CD14-positive monocyte (primary cell): ENCODE data around the gene PRM3. TPM values are rescaled to one million over a fixed set of nuclear protein-coding genes. Genes with fewer than 3 reads are reported as not detected.

Source experiments
- DNase-seq, 3 donors: peaks; one replicate each; pipeline ENCODE4 v3.0.0-alpha.2; 2011 to 2022
- H2AFZ ChIP-seq: 2 replicates; pipeline ENCODE4 v1.6.0; 2012; ENCODE audit warnings: mild to moderate bottlenecking, low read depth, low read length, inconsistent platforms; ENCODE audit not compliant: insufficient read depth, poor library complexity, severe bottlenecking
- H3K27ac ChIP-seq, 2 donors: 1 replicate in 1 of 2; 2 replicates in 1 of 2; pipeline ENCODE4 v1.5.1; 2012 to 2013; ENCODE audit warnings: low read length in 2 of 2, control low read depth in 1 of 2, inconsistent platforms in 1 of 2, low read depth in 1 of 2, mild to moderate bottlenecking in 1 of 2
- H3K27me3 ChIP-seq, 2 donors: one replicate each; pipeline versions ENCODE4 v1.6.0 to v1.6.1; 2011 to 2013; ENCODE audit warnings: low read length in 2 of 2; ENCODE audit not compliant: control insufficient read depth in 2 of 2, insufficient read depth in 2 of 2
- H3K36me3 ChIP-seq, 2 donors: replicated peaks in 1 of 2; 1 replicate in 1 of 2; 2 replicates in 1 of 2; pipeline versions ENCODE4 v1.5.1 to v1.6.1; 2012 to 2013; ENCODE audit warnings: low read length in 2 of 2, control low read depth in 1 of 2, inconsistent platforms in 1 of 2, mild to moderate bottlenecking in 1 of 2; ENCODE audit not compliant: insufficient read depth in 2 of 2, control insufficient read depth in 1 of 2
- H3K4me1 ChIP-seq, 2 donors: 1 replicate in 1 of 2; 2 replicates in 1 of 2; pipeline versions ENCODE4 v1.5.1 to v1.6.1; 2012 to 2013; ENCODE audit warnings: low read length in 2 of 2, control low read depth in 1 of 2, inconsistent platforms in 1 of 2, mild to moderate bottlenecking in 1 of 2, moderate library complexity in 1 of 2; ENCODE audit not compliant: insufficient read depth in 2 of 2, control insufficient read depth in 1 of 2
- H3K4me2 ChIP-seq: replicated peaks from 2 replicates; pipeline ENCODE3; 2012; ENCODE audit warnings: low read length, moderate library complexity, mild to moderate bottlenecking; ENCODE audit not compliant: poor library complexity, severe bottlenecking; ENCODE audit errors: extremely low read depth
- H3K4me3 ChIP-seq, 3 experiments: fragments of 200-600 bp in 1 of 3; sonication (generic) in 1 of 3; replicated peaks in 1 of 3; 1 replicate in 2 of 3; 2 replicates in 1 of 3; pipeline ENCODE4 v1.5.1; 2011 to 2013; ENCODE audit warnings: low read length in 3 of 3, mild to moderate bottlenecking in 3 of 3, control low read depth in 2 of 3, low read depth in 2 of 3, inconsistent platforms in 1 of 3, moderate library complexity in 1 of 3
- H3K79me2 ChIP-seq: 2 replicates; pipeline ENCODE4 v1.6.0; 2012; ENCODE audit warnings: mild to moderate bottlenecking, control low read depth, inconsistent platforms, low read length, moderate library complexity; ENCODE audit not compliant: insufficient read depth
- H3K9ac ChIP-seq: 2 replicates; pipeline ENCODE4 v1.6.0; 2017; ENCODE audit warnings: low read length, mild to moderate bottlenecking; ENCODE audit not compliant: insufficient read depth, poor library complexity, severe bottlenecking
- H3K9me3 ChIP-seq, 2 donors: replicated peaks in 1 of 2; 1 replicate in 1 of 2; 2 replicates in 1 of 2; pipeline versions ENCODE4 v1.5.1 to v1.6.1; 2012 to 2013; ENCODE audit warnings: low read length in 2 of 2, control low read depth in 1 of 2; ENCODE audit not compliant: control insufficient read depth in 1 of 2, insufficient read depth in 1 of 2
- H4K20me1 ChIP-seq: 2 replicates; pipeline ENCODE4 v1.6.0; 2012; ENCODE audit warnings: mild to moderate bottlenecking, low read length, control low read depth, moderate library complexity; ENCODE audit not compliant: insufficient read depth
- H3K27ac Mint-ChIP-seq, 7 donors: one replicate each; pipeline ENCODE4 v1.8.0; 2020; ENCODE audit warnings: mild to moderate bottlenecking in 7 of 7, mixed read lengths in 7 of 7, moderate library complexity in 6 of 7, inconsistent platforms in 2 of 7
- H3K27me3 Mint-ChIP-seq, 3 donors: one replicate each; pipeline ENCODE4 v1.8.0; 2021 to 2022; ENCODE audit warnings: low read depth in 3 of 3, mild to moderate bottlenecking in 3 of 3, mixed read lengths in 3 of 3, moderate library complexity in 3 of 3, inconsistent platforms in 1 of 3
- H3K36me3 Mint-ChIP-seq, 2 donors: one replicate each; pipeline ENCODE4 v1.8.0; 2020; ENCODE audit warnings: mixed read lengths in 2 of 2, inconsistent platforms in 1 of 2, mild to moderate bottlenecking in 1 of 2
- H3K4me1 Mint-ChIP-seq: one replicate; pipeline ENCODE4 v1.8.0; 2020; ENCODE audit warnings: mild to moderate bottlenecking, mixed read lengths
- H3K4me3 Mint-ChIP-seq, 2 donors: one replicate each; pipeline ENCODE4 v1.8.0; 2020; ENCODE audit warnings: mild to moderate bottlenecking in 2 of 2, mixed read lengths in 2 of 2, moderate library complexity in 1 of 2
- H3K9me3 Mint-ChIP-seq, 7 donors: one replicate each; pipeline ENCODE4 v1.8.0; 2020 to 2022; ENCODE audit warnings: mixed read lengths in 7 of 7, mild to moderate bottlenecking in 6 of 7, moderate library complexity in 6 of 7, inconsistent platforms in 2 of 7
- WGBS: methylation state at CpG from one replicate; pipeline ENCODE4 v1.1.5; 2013; ENCODE audit warnings: missing lambda C conversion rate; ENCODE audit not compliant: insufficient coverage; 5-methylcytosine and 5-hydroxymethylcytosine counted together
- intact Hi-C, 2 donors: fragments of 100-400 bp; cut with micrococcal nuclease; formaldehyde crosslinking; loops; one replicate each; pipeline versions ENCODE4 v1.15.0 to v1.15.1; 2023
- polyA plus RNA-seq, 3 donors: library from polyadenylated mRNA; depleted of rRNA in 1 of 3; unstranded in 2 of 3; stranded (reverse) in 1 of 3; fragments of 300-500 nt in 2 of 3; fragments of >200 nt in 1 of 3; fragmentation: Illumina TruSeq in 2 of 3; gene quantifications; 1 replicate in 2 of 3; 2 replicates in 1 of 3; pipeline ENCODE4 v1.2.3, GENCODE V29; 2012 to 2021
- TF ChIP-seq, protein P1 (sequence below): fragments of 200-600 bp; IDR thresholded peaks from one replicate; pipeline ENCODE4 v1.8.0; 2022; ENCODE audit warnings: antibody characterized with exemption, mild to moderate bottlenecking

PRM3 gene
- polyA plus RNA-seq, 3 donors, result not detected

DNA sequence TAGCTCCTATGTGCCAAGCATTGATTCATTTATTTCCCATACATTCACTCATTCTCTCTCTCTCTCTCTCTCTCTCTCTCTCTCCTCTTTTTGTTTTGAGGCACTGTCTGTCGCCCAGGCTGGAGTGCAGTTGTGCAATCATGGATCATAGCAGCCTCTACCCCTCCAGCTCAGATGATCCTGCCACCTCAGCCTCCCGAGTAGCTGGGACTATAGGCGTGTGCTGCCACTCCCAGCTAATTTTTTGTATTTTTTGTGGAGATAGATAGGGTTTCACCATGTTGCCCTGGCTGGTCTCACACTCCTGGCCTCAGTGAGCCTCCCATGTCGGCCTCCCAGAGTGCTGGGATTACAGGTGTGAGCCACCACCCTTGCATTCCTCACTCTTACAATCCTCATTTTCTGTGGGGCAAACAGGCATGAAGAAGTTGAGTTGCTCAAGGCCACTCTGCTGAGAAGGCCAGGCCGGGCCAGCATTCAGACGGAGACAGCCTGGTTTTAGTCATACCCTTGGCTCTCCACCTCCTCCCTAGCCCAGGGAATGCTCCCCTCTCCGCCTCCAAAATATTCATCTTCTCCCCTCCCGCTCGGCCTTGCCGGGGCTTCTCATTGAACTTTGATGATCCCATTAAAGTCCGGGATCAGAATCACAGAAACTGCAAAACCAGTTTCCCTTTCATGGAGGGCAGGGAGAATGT, 3.6 kb upstream of the PRM3 start:
- Mint-ChIP-seq H3K27me3 (peaks cover 8 to 10% (median 9%) of the 10 kb centered on the region in 3 donors), H3K27ac (peak overlapping the region in 1 of 7 donors; percentile 48), H3K4me1 (peaks cover 13% of the 10 kb centered on the region), H3K36me3 (no peaks in the 10 kb centered on the region), H3K9me3 (peaks cover 0 to under 1% (median 0%) of the 10 kb centered on the region in 7 donors), H3K4me3 (peak overlapping the region in 1 of 2 donors; percentile 58)
- no peak overlapping the region for H3K4me2 ChIP-seq
- no peaks in the 10 kb centered on the region for H4K20me1 ChIP-seq
- no peaks in the 10 kb centered on the region for H3K79me2 ChIP-seq
- peaks cover 0 to 4% of the 10 kb centered on the region in 2 donors for H3K27me3 ChIP-seq
- DNase-seq, result no peak
- no peak overlapping the region for H3K4me3 ChIP-seq
- TF ChIP-seq, protein P1, sequence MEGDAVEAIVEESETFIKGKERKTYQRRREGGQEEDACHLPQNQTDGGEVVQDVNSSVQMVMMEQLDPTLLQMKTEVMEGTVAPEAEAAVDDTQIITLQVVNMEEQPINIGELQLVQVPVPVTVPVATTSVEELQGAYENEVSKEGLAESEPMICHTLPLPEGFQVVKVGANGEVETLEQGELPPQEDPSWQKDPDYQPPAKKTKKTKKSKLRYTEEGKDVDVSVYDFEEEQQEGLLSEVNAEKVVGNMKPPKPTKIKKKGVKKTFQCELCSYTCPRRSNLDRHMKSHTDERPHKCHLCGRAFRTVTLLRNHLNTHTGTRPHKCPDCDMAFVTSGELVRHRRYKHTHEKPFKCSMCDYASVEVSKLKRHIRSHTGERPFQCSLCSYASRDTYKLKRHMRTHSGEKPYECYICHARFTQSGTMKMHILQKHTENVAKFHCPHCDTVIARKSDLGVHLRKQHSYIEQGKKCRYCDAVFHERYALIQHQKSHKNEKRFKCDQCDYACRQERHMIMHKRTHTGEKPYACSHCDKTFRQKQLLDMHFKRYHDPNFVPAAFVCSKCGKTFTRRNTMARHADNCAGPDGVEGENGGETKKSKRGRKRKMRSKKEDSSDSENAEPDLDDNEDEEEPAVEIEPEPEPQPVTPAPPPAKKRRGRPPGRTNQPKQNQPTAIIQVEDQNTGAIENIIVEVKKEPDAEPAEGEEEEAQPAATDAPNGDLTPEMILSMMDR, result no peak
- H3K9me3 ChIP-seq, result no peaks in the 10 kb centered on the region
- WGBS, result 98% methylated on average over 4 of the region's 11 CpGs
- no peak overlapping the region for H2AFZ ChIP-seq
- no peaks in the 10 kb centered on the region for H3K4me1 ChIP-seq
- H3K36me3 ChIP-seq, result no peaks in the 10 kb centered on the region
- intact Hi-C loops, result no loop called here
- no peak overlapping the region for H3K27ac ChIP-seq
- no peak overlapping the region for H3K9ac ChIP-seq

- Mint-ChIP-seq H3K4me3 (peak within 1 kb of the TSS in 1 of 2 donors; percentile 58), H3K4me1 (peaks cover 13% of the 10 kb centered on the region), H3K36me3 (no peaks in the 10 kb centered on the region), H3K27ac (peak within 1 kb of the TSS in 1 of 7 donors; percentile 48), H3K27me3 (peaks cover 10 to 11% (median 10%) of the 10 kb centered on the region in 3 donors), H3K9me3 (no peaks in the 10 kb centered on the region)
- no peak within 1 kb of the TSS for H3K9ac ChIP-seq
- intact Hi-C loops, result no loop called here
- H3K9me3 ChIP-seq, result no peaks in the 10 kb centered on the region
- no peaks in the 10 kb centered on the region for H3K79me2 ChIP-seq
- H2AFZ ChIP-seq, result no peak within 1 kb of the TSS
- DNase-seq, result no peak
- H3K4me2 ChIP-seq, result no peak within 1 kb of the TSS
- TF ChIP-seq, protein P1, result no peak
- no peak within 1 kb of the TSS for H3K4me3 ChIP-seq
- no peaks in the 10 kb centered on the region for H3K4me1 ChIP-seq
- H3K27me3 ChIP-seq, result peaks cover 0 to 4% of the 10 kb centered on the region in 2 donors
- 96% methylated on average over 25 of the region's 26 CpGs for WGBS
- H3K27ac ChIP-seq, result no peak within 1 kb of the TSS
- no peaks in the 10 kb centered on the region for H4K20me1 ChIP-seq
- H3K36me3 ChIP-seq, result no peaks in the 10 kb centered on the region
Measured at GRCh38 chr16:11276143-11276895, 2.9 kb upstream of the PRM3 start, which contains the start of gene PRM2. PRM2 (minus strand) TSS chr16:11276480; CDS start chr16:11276370, 110 bp downstream.
